DND-41 (cell line): Measurements from ENCODE around the gene TNRC6A.

ENCODE experiments used
- ATAC-seq: fragments of 200-7000 bp; cut with Tn5 transposase; 3 replicates; pipeline ENCODE4 v1.9.1; 2021; ENCODE audit warnings: low read depth; ENCODE audit not compliant: insufficient read depth
- DNase-seq: peaks from one replicate; pipeline ENCODE4 v3.0.0-alpha.2; 2020
- H2AFZ ChIP-seq: 2 replicates; pipeline ENCODE4 v1.6.0; 2012; ENCODE audit warnings: low read depth, low read length
- H3K27ac ChIP-seq: 2 replicates; pipeline ENCODE4 v1.5.1; 2012; ENCODE audit warnings: low read length, inconsistent platforms
- H3K27me3 ChIP-seq: fragments of 200-600 bp; sonication (generic); 2 replicates; pipeline ENCODE4 v1.6.0; 2012; ENCODE audit warnings: low read length, mild to moderate bottlenecking, inconsistent platforms; ENCODE audit not compliant: insufficient read depth, poor library complexity
- H3K36me3 ChIP-seq: 2 replicates; pipeline ENCODE4 v1.5.1; 2012; ENCODE audit warnings: low read length, inconsistent platforms; ENCODE audit not compliant: insufficient read depth
- H3K4me1 ChIP-seq: 2 replicates; pipeline ENCODE4 v1.5.1; 2012; ENCODE audit warnings: mild to moderate bottlenecking, low read length; ENCODE audit not compliant: insufficient read depth
- H3K4me2 ChIP-seq: 2 replicates; pipeline ENCODE4 v1.6.0; 2012; ENCODE audit warnings: mild to moderate bottlenecking, moderate library complexity, low read length, inconsistent platforms; ENCODE audit not compliant: insufficient read depth
- H3K4me3 ChIP-seq, 2 experiments: fragments of 200-600 bp in 1 of 2; shearing (Covaris generic) in 1 of 2; 2 replicates each; pipeline ENCODE4 v1.5.1; 2012 to 2016; ENCODE audit warnings: inconsistent platforms in 2 of 2, low read length in 2 of 2, mild to moderate bottlenecking in 2 of 2, low read depth in 1 of 2, moderate library complexity in 1 of 2
- H3K79me2 ChIP-seq: 2 replicates; pipeline ENCODE4 v1.6.0; 2012; ENCODE audit warnings: low read length, inconsistent platforms; ENCODE audit not compliant: insufficient read depth
- H3K9ac ChIP-seq: 2 replicates; pipeline ENCODE4 v1.6.0; 2012; ENCODE audit warnings: low read depth, mild to moderate bottlenecking, inconsistent platforms, low read length, moderate library complexity
- H3K9me3 ChIP-seq: 2 replicates; pipeline ENCODE4 v1.5.1; 2012; ENCODE audit warnings: low read length, moderate library complexity, mild to moderate bottlenecking, inconsistent platforms; ENCODE audit not compliant: insufficient read depth, severe bottlenecking
- H4K20me1 ChIP-seq: 2 replicates; pipeline ENCODE4 v1.6.0; 2012; ENCODE audit warnings: low read length; ENCODE audit not compliant: insufficient read depth
- EZH2 ChIP-seq: IDR thresholded peaks from 3 replicates; pipeline ENCODE4 v1.6.1; 2012; ENCODE audit warnings: borderline replicate concordance, low read depth, mild to moderate bottlenecking, moderate library complexity, low read length, inconsistent platforms; ENCODE audit not compliant: severe bottlenecking
- TF ChIP-seq, protein P1 (sequence below): IDR thresholded peaks from 2 replicates; pipeline ENCODE4 v1.5.1; 2012; ENCODE audit warnings: borderline replicate concordance, low read length, moderate library complexity, mild to moderate bottlenecking; ENCODE audit not compliant: poor library complexity, severe bottlenecking; ENCODE audit errors: extremely low read depth

The TNRC6A gene

DNA sequence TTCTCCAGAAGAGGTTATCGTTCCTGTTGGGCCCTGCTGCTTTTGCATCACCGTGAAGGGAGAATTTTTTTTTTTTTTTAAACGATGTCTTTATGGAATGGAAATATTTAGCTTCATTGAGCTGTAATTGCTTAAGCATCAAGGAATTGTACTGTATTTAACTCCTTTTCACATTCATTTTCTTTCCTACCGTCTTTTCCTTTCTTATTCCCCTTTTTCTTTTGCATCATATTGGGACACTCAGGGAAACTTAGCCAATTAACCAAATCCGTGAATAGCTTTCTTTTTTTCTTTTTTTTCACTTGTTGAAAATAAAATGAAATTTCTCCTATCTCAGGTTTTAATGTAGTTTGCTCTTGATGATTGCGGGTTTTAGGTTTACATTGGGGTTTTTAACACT lies 1.5 kb downstream of the TNRC6A start:
- H3K9ac ChIP-seq, result peak overlapping the region; percentile 82
- H3K4me3 ChIP-seq, result peak overlapping the region; percentile 95 to 97; a peak in 3 of 4 replicates
- H3K27ac ChIP-seq, result no peak overlapping the region
- H3K79me2 ChIP-seq, result peaks cover 73% of the 10 kb centered on the region
- peaks cover 37% of the 10 kb centered on the region for H3K4me1 ChIP-seq
- TF ChIP-seq EZH2, result no peak
- TF ChIP-seq, protein P1, sequence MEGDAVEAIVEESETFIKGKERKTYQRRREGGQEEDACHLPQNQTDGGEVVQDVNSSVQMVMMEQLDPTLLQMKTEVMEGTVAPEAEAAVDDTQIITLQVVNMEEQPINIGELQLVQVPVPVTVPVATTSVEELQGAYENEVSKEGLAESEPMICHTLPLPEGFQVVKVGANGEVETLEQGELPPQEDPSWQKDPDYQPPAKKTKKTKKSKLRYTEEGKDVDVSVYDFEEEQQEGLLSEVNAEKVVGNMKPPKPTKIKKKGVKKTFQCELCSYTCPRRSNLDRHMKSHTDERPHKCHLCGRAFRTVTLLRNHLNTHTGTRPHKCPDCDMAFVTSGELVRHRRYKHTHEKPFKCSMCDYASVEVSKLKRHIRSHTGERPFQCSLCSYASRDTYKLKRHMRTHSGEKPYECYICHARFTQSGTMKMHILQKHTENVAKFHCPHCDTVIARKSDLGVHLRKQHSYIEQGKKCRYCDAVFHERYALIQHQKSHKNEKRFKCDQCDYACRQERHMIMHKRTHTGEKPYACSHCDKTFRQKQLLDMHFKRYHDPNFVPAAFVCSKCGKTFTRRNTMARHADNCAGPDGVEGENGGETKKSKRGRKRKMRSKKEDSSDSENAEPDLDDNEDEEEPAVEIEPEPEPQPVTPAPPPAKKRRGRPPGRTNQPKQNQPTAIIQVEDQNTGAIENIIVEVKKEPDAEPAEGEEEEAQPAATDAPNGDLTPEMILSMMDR, result no peak
- H3K4me2 ChIP-seq, result peak overlapping the region; percentile 71
- no peaks in the 10 kb centered on the region for H3K9me3 ChIP-seq
- peaks cover 2% of the 10 kb centered on the region for H3K27me3 ChIP-seq
- ATAC-seq (no peak), DNase-seq (no peak)
- no peak overlapping the region for H2AFZ ChIP-seq
- H4K20me1 ChIP-seq, result peaks cover 31% of the 10 kb centered on the region
- peaks cover 22% of the 10 kb centered on the region for H3K36me3 ChIP-seq

DNA sequence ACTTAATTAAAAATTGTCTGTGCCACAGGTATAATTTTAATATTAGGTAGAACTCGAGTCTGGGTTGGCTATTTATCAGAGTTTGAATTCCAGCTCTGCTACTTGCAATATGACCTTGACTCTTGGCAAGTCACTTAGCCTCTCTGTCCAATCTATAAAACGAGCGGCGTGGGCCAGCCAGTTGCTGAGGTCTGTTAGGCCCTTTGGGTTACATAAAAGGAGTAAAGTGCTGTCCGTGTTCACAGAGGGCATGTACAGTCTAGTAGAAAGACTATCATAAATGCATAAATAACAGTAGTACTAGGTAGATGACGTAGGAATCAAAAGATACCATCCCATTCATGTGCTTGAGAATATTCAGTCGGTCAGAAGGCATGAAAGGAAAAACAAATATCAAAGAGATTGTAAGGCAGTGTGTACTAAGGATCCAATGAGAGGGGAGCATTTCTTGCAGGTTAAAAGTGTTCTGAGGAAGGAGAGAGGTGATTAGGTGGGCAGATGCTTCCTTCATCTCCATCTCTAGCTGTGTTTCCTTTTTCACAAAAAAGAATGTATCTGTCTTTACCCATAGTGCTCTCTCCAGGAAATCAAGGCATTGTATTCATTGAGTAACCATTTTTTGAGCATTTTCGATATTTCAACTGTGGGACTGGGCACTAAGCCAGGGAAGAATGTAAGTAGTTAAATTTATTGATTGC lies 2.4 kb downstream of the TNRC6A start:
- H4K20me1 ChIP-seq, result peaks cover 37% of the 10 kb centered on the region
- peak overlapping the region in 1 of 2 experiments; percentile 95; a peak in 2 of 4 replicates for H3K4me3 ChIP-seq
- TF ChIP-seq EZH2, result no peak
- TF ChIP-seq, protein P1, result no peak
- peaks cover 22% of the 10 kb centered on the region for H3K36me3 ChIP-seq
- H3K27ac ChIP-seq, result no peak overlapping the region
- no peak overlapping the region for H3K9ac ChIP-seq
- peaks cover 82% of the 10 kb centered on the region for H3K79me2 ChIP-seq
- H3K27me3 ChIP-seq, result no peaks in the 10 kb centered on the region
- no peaks in the 10 kb centered on the region for H3K9me3 ChIP-seq
- H3K4me2 ChIP-seq, result peak overlapping the region; percentile 71
- H3K4me1 ChIP-seq, result peaks cover 37% of the 10 kb centered on the region
- ATAC-seq, result no peak
- H2AFZ ChIP-seq, result no peak overlapping the region
- DNase-seq, result no peak

DNA sequence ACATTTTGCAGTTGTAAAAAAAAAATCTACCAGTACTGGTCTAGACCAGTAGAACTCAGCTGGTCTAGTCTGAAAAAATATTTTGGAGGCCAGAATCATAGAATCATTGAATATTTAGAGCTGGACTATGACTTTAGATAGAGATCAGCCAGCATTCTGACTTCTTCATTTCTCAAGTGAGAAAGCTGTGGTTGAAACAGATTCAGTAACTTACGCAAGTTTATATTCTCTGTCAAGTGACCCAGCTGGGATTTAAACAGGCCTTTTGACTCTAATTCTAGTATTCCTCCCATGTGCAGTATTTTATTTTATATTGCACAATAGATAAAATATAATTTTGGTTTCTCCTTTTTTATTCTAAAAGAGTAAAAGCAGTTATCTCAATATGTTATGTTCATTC lies 4.9 kb downstream of the TNRC6A start:
- Histone ChIP-seq H3K27ac (no peak overlapping the region), H3K79me2 (peaks cover 99% of the 10 kb centered on the region), H3K9ac (no peak overlapping the region), H3K9me3 (no peaks in the 10 kb centered on the region), H3K36me3 (peaks cover 22% of the 10 kb centered on the region), H4K20me1 (peaks cover 58% of the 10 kb centered on the region), H3K27me3 (no peaks in the 10 kb centered on the region), H3K4me2 (no peak overlapping the region), H3K4me3 (no peak overlapping the region), H3K4me1 (peaks cover 29% of the 10 kb centered on the region), H2AFZ (no peak overlapping the region)
- ATAC-seq, result no peak
- no peak for DNase-seq
- TF ChIP-seq, protein P1, result no peak
- no peak for TF ChIP-seq EZH2
